ENCODE results near the gene LRCH4.
A peak's percentile ranks its signal among the peaks of the same experiment; 100 is the strongest.

- TF ChIP-seq, protein P1, sequence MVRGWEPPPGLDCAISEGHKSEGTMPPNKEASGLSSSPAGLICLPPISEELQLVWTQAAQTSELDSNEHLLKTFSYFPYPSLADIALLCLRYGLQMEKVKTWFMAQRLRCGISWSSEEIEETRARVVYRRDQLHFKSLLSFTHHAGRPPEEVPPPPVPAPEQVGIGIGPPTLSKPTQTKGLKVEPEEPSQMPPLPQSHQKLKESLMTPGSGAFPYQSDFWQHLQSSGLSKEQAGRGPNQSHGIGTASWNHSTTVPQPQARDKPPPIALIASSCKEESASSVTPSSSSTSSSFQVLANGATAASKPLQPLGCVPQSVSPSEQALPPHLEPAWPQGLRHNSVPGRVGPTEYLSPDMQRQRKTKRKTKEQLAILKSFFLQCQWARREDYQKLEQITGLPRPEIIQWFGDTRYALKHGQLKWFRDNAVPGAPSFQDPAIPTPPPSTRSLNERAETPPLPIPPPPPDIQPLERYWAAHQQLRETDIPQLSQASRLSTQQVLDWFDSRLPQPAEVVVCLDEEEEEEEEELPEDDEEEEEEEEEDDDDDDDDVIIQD (CRISPR knock-in tag; IDR thresholded peaks at IDR 0.05) = no peak
- TF ChIP-seq GTF2F1 (IDR thresholded peaks at IDR 0.05; ENCODE audit: low read depth, low read length) = no peak
- TF ChIP-seq TRIM28 (IDR thresholded peaks at IDR 0.05) = no peak
- no peak for TF ChIP-seq YY1 (IDR thresholded peaks at IDR 0.05; ENCODE audit: borderline replicate concordance in 1 of 3, control insufficient read depth in 1 of 3, extremely low read depth in 1 of 3, insufficient read depth in 3 of 3, insufficient read length in 1 of 3, insufficient replicate concordance in 2 of 3, low read depth in 1 of 3, low read length in 2 of 3)
- peak; percentile 48; the same call in 1 of the 2 replicates for TF ChIP-seq SMARCA4 (IDR thresholded peaks at IDR 0.05)
- no peak for TF ChIP-seq CTCF (IDR thresholded peaks at IDR 0.05 in 2 of 3, conservative IDR thresholded peaks at IDR 0.05 in 1 of 3; ENCODE audit: insufficient read depth in 2 of 3, low read depth in 1 of 3, low read length in 3 of 3)
- TF ChIP-seq, protein P2, sequence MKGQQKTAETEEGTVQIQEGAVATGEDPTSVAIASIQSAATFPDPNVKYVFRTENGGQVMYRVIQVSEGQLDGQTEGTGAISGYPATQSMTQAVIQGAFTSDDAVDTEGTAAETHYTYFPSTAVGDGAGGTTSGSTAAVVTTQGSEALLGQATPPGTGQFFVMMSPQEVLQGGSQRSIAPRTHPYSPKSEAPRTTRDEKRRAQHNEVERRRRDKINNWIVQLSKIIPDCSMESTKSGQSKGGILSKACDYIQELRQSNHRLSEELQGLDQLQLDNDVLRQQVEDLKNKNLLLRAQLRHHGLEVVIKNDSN (CRISPR knock-in tag; IDR thresholded peaks at IDR 0.05) = no peak
- no peak for TF ChIP-seq TBP (optimal IDR thresholded peaks at IDR 0.05; ENCODE audit: low read depth, low read length)
- TF ChIP-seq HDAC6 (IDR thresholded peaks at IDR 0.05; ENCODE audit: low read depth, low read length) = no peak
- TF ChIP-seq RFX5 (IDR thresholded peaks at IDR 0.05; ENCODE audit: low read depth, low read length) = no peak
Measured at GRCh38 chr7:100538348-100538653, 47.6 kb downstream of the LRCH4 start.

Data from K562 (cell line).